Measurements from ENCODE around the gene ELAVL1.

The ELAVL1 gene

DNA sequence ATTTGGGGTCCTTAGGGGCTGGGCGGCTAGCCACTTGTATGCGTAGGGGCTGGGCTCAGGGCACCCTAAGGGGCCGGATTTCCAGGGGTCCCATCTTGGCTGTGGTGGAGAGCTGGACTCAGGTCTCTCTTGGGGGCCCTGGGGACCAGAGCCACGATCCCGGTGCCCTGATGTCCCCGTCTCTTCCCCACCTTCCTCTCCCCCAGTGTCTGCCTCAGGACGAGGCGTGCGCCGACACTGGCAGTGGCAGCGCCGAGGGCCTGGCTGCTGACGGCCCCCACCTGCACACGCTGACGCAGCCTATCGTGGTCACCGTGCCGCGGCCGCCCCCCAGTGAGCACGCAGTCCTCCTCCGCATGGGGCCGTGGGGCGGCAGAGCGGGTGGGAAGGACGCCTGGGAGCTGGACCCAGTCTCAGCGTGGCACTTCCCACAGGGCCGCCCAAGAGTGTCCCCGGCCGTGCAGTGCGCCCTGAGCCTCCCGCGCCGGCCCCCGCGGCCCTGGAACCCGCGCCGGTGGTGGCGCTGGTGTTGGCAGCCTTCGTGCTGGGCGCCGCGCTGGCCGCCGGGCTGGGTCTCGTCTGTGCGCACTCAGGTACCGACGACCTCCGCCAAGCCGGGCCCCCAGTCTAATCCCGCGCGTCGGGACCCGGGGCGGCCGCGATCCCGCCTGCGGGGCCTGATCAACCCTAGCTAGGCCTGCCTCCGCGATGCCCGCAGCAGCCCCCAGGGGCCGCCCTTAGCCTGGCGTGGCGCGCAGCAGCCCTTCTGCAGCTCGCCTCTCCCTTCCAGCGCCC is 88.0 kb downstream of the ELAVL1 start:
- Histone ChIP-seq H3K9me3 (ENCODE audit: control insufficient read depth, low read length) (no peaks in the 10 kb centered on the region), H3K27me3 (replicated peaks; ENCODE audit: control insufficient read depth, insufficient read depth, low read length) (no peaks in the 10 kb centered on the region)
- DNase-seq (ENCODE audit: low read depth), result peak; percentile 88

DNA sequence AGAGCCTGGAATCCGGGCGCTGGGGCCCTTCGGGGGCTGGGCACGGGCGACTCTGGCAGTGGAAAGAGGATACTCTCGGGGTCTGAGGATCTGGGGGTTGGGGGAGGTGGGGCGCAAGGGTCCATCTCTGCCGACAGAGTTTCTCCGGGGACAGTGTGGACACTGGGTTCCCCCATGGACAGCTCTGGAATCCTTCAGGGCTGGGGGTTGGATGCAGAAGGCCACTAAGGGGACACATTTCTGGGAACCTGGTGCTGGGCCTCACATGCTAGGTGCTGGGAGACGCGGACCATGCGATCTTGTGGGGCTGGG is 88.5 kb downstream of the ELAVL1 start:
- Histone ChIP-seq H3K27me3 (replicated peaks; ENCODE audit: control insufficient read depth, insufficient read depth, low read length) (no peaks in the 10 kb centered on the region), H3K36me3 (ENCODE audit: control insufficient read depth, insufficient read depth, low read length, severe bottlenecking) (peaks cover 8% of the 10 kb centered on the region), H3K4me1 (ENCODE audit: control insufficient read depth, insufficient read depth, low read length) (peaks cover 18% of the 10 kb centered on the region), H3K9ac (ENCODE audit: low read length) (no peak overlapping the region), H3K4me3 (ENCODE audit: low read length) (peak overlapping the region; percentile 55), H3K9me3 (ENCODE audit: control insufficient read depth, low read length) (no peaks in the 10 kb centered on the region)
- no peak for DNase-seq (ENCODE audit: low read depth)

More for the DNA sequence above, 88.0 kb downstream of the ELAVL1 start:
- Histone ChIP-seq H3K4me3 (ENCODE audit: low read length) (peak overlapping the region; percentile 55), H3K36me3 (ENCODE audit: control insufficient read depth, insufficient read depth, low read length, severe bottlenecking) (peaks cover 9% of the 10 kb centered on the region), H3K9ac (ENCODE audit: low read length) (peak overlapping the region; percentile 52), H3K4me1 (ENCODE audit: control insufficient read depth, insufficient read depth, low read length) (peaks cover 21% of the 10 kb centered on the region)

DNA sequence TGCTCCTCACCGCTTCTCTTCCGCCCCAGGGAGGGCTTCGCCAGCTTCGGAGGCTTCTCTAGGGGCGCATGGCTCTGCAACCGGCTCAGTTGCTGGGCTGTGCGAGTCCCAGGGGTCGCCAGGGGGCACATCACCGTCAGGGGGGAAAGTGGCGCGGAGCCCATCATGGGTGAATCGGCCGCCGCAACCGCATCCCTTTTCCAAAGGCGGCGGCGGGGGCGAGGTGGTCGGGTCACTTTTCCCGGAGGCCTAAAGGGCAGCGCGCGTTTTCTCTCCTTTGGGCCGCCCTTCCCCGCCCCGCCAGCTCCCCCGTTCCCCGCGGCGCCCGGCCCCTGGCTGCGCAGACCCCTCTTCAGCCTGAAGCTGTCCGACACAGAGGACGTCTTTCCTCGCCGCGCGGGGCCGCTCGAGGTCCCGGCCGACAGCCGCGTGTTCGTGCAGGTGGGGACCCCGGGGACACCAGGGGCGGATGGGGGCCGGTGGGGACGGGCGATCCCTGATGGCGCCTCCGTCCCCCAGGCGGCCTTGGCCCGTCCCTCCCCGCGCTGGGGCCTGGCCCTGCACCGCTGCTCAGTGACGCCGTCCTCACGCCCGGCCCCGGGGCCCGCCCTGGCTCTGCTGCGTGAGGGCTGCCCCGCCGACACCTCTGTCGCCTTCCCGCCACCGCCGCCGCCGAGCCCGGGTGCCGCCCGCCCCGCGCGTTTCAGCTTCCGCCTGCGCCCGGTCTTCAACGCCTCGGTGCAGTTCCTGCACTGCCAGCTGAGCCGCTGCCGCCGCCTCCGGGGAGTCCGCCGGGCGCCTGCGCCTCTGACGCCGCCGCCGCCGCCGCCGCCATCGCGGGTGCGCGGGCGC is 89.1 kb downstream of the ELAVL1 start:
- peak overlapping the region; percentile 51 for H3K9ac ChIP-seq (ENCODE audit: low read length)
- H3K9me3 ChIP-seq (ENCODE audit: control insufficient read depth, low read length), result no peaks in the 10 kb centered on the region
- H3K27me3 ChIP-seq (replicated peaks; ENCODE audit: control insufficient read depth, insufficient read depth, low read length), result no peaks in the 10 kb centered on the region
- DNase-seq (ENCODE audit: low read depth), result peak; percentile 79
- H3K4me1 ChIP-seq (ENCODE audit: control insufficient read depth, insufficient read depth, low read length), result peaks cover 12% of the 10 kb centered on the region
- no peak overlapping the region for H3K4me3 ChIP-seq (ENCODE audit: low read length)
- H3K36me3 ChIP-seq (ENCODE audit: control insufficient read depth, insufficient read depth, low read length, severe bottlenecking), result peaks cover 13% of the 10 kb centered on the region

DNA sequence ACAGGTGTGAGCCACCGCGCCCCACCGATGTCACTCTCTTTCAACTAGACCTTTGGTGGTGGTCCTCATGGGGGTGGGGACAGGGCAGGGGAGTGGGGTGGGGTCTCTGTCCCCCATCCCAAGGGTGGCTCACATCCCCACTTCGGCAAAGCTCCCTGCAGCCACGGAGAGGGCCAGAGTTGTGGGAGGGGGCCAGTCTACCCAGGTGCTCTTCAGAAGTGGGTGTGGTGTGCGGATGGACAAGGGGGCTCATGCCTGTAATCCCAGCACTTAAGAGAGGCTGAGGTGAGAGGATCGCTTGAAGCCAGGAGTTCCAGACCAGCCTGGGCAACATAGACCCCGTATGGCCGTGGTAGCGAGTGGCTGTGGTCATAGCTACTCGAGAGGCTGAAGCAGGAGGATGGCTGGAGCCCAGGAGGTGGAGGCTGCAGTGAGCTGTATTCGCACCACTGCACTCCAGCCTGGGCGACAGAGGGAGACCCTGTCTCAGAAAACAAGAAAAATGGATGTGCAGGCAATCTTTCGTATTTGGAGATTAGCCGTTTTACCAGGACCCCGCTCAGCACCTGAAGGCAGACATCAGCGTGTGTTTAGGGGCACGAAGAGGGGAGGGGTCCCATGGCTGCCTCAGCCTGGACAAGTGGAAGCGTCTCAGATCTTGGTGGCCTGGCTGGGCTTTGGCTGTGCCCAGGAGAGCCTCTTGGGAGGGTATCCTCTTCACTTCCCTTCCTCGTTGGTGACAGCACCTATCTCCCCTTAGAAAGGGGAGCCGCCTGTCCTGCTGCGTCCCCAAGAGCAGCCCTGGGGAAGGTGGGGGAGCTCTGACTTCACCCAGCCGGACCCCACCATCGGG is 90.0 kb downstream of the ELAVL1 start:
- no peak for DNase-seq (ENCODE audit: low read depth)
- Histone ChIP-seq H3K9ac (ENCODE audit: low read length) (peak overlapping the region; percentile 51), H3K36me3 (ENCODE audit: control insufficient read depth, insufficient read depth, low read length, severe bottlenecking) (peaks cover 22% of the 10 kb centered on the region), H3K9me3 (ENCODE audit: control insufficient read depth, low read length) (no peaks in the 10 kb centered on the region), H3K4me1 (ENCODE audit: control insufficient read depth, insufficient read depth, low read length) (peaks cover 11% of the 10 kb centered on the region), H3K4me3 (ENCODE audit: low read length) (no peak overlapping the region), H3K27me3 (replicated peaks; ENCODE audit: control insufficient read depth, insufficient read depth, low read length) (no peaks in the 10 kb centered on the region)

DNA sequence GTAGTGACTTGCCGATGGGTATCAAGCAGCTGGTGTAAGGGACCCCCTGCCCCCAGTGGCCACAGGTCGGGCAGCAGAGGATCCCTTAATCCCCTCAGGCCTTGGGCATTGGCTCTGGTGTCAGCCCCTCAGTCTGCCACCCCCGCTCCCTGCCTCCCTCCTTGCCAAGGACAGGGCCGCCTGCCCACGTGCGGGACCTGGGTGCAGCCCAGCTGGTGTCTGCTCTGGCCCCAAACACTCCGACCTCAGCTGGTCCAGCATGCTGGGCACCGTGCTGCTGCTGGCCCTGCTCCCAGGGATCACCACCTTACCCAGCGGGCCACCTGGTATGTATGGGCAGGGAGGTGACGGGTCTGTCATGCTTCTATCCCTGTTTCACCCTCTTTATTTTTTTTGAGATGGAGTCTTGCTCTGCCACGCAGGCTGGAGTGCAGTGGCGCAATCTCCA is 90.8 kb downstream of the ELAVL1 start, which contains the start of gene TGFBR3L:
TGFBR3L (plus strand) TSS at position 233 of the 448 bp plus-strand sequence.
- H3K36me3 ChIP-seq (ENCODE audit: control insufficient read depth, insufficient read depth, low read length, severe bottlenecking), result peaks cover 29% of the 10 kb centered on the region
- no peaks in the 10 kb centered on the region for H3K9me3 ChIP-seq (ENCODE audit: control insufficient read depth, low read length)
- DNase-seq (ENCODE audit: low read depth), result no peak
- no peak within 1 kb of the TSS for H3K4me3 ChIP-seq (ENCODE audit: low read length)
- H3K4me1 ChIP-seq (ENCODE audit: control insufficient read depth, insufficient read depth, low read length), result peaks cover 8% of the 10 kb centered on the region
- peak within 1 kb of the TSS; percentile 51 for H3K9ac ChIP-seq (ENCODE audit: low read length)
- no peaks in the 10 kb centered on the region for H3K27me3 ChIP-seq (replicated peaks; ENCODE audit: control insufficient read depth, insufficient read depth, low read length)

DNA sequence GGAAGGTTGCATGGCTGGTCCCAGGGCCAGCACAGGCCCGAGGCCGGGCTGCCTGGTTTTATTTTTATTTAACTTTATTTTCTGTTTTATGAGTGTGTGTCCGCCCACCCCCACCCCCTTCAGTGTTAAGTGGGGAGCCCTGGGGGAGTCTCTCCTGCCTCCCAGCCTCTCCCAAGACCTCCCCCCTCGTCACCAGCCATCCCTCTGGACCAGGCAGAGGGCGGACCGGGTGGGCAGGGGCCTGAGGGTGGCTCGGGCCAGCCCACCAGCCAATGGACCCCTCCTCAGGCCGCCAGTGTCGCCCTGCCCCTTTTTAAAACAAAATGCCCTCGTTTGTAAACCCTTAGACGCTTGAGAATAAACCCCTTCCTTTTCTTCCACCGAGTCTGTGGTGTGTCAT is 91.3 kb downstream of the ELAVL1 start:
- no peak overlapping the region for H3K9ac ChIP-seq (ENCODE audit: low read length)
- no peak overlapping the region for H3K4me3 ChIP-seq (ENCODE audit: low read length)
- DNase-seq (ENCODE audit: low read depth), result no peak
- no peaks in the 10 kb centered on the region for H3K27me3 ChIP-seq (replicated peaks; ENCODE audit: control insufficient read depth, insufficient read depth, low read length)
- no peaks in the 10 kb centered on the region for H3K9me3 ChIP-seq (ENCODE audit: control insufficient read depth, low read length)
- H3K36me3 ChIP-seq (ENCODE audit: control insufficient read depth, insufficient read depth, low read length, severe bottlenecking), result peaks cover 29% of the 10 kb centered on the region
- peaks cover 6% of the 10 kb centered on the region for H3K4me1 ChIP-seq (ENCODE audit: control insufficient read depth, insufficient read depth, low read length)

DNA sequence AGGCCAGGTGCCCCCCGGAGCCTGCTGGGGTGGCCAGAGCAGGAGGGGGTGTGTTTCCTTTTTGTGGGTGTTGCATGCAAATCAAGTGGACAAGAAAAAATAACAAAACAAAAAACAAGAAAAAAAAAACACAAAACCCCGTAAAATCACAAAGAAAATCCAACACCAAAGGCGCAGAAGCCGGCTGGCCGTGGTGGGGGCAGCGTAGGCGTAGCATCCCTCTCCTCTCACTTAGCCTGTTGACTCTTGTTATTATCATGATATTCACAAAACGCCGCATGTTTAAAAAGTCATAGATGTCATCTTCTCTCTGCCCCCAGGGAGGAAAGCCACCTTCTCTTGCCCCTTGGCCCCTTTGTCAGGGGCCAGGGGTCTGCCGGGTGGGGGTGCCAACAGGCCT is 91.8 kb downstream of the ELAVL1 start:
- no peak for DNase-seq (ENCODE audit: low read depth)
- no peaks in the 10 kb centered on the region for H3K27me3 ChIP-seq (replicated peaks; ENCODE audit: control insufficient read depth, insufficient read depth, low read length)
- H3K9ac ChIP-seq (ENCODE audit: low read length), result no peak overlapping the region
- H3K36me3 ChIP-seq (ENCODE audit: control insufficient read depth, insufficient read depth, low read length, severe bottlenecking), result peaks cover 29% of the 10 kb centered on the region
- peaks cover 6% of the 10 kb centered on the region for H3K4me1 ChIP-seq (ENCODE audit: control insufficient read depth, insufficient read depth, low read length)
- no peak overlapping the region for H3K4me3 ChIP-seq (ENCODE audit: low read length)
- no peaks in the 10 kb centered on the region for H3K9me3 ChIP-seq (ENCODE audit: control insufficient read depth, low read length)

DNA sequence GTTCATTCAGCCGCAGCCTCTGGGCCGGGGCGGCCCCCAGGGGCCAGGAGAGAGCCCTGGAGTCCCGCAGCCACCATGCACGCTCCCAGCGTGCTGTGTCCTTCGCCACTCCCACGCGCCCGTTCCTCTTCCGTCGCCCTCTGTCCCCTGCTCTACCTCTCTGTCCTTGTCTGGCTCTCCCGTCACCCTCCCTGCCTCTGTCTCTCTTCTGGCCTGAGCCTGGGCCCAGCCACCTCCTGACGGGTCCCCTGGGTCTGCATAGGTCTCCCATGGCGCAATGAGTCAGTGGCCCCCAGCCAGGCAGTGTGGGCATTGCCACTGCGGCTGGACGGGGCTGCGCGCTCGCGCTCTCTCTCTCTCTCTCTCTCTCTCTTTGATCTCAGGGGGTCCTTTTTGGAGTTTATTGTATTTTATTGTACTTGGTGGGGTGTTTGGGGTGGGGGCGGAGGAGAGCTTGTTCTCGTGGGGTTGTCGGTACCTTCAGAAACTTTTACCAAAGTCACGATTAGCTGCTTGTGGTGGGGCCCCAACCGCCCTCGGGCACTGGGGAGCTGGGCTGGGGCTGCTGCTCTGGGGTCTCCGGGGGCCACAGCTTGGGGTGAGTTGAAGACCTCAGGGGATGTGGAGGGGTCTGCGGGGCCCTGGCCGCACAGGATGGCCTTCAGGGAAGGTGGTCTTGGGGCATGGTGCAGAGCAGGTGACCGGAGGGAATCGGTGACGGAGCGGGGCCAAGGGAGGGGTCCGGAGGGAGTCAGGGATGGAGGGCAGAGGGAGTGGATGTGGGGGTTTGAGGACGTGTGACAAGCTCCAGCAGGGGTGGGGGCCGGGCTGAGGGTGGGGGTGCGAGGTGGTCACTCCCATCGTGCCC is 92.5 kb downstream of the ELAVL1 start:
- Histone ChIP-seq H3K9ac (ENCODE audit: low read length) (no peak overlapping the region), H3K9me3 (ENCODE audit: control insufficient read depth, low read length) (no peaks in the 10 kb centered on the region), H3K4me3 (ENCODE audit: low read length) (no peak overlapping the region), H3K4me1 (ENCODE audit: control insufficient read depth, insufficient read depth, low read length) (peaks cover 6% of the 10 kb centered on the region), H3K27me3 (replicated peaks; ENCODE audit: control insufficient read depth, insufficient read depth, low read length) (no peaks in the 10 kb centered on the region), H3K36me3 (ENCODE audit: control insufficient read depth, insufficient read depth, low read length, severe bottlenecking) (peaks cover 29% of the 10 kb centered on the region)
- no peak for DNase-seq (ENCODE audit: low read depth)

DNA sequence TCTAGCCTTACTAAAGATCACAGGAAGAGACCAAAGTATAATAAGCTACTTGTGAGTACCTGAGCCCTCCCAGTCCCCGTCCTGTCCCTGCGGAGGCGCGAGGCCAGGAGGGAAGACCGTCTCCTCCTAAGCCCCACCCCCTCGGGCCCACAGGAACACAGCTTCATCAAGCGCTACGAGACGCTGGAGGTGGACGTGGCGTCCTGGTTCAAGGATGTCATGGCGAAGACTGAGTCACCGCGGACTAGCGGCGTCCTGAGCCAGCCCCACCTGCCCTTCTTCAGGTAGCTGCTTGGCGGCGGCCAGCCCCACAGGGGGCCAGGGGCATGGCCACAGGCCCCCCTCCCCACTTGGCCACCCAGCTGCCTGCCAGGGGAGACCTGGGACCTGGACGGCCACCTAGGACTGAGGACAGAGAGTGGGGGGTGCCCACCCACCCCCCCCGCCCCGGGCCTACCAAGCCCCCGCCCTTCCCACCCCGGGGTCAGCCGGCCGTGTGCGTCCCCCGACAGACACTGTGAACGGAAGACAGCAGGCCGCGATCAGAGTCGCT is 93.2 kb downstream of the ELAVL1 start:
- DNase-seq (ENCODE audit: low read depth), result no peak
- H3K9ac ChIP-seq (ENCODE audit: low read length), result no peak overlapping the region
- no peaks in the 10 kb centered on the region for H3K9me3 ChIP-seq (ENCODE audit: control insufficient read depth, low read length)
- no peak overlapping the region for H3K4me3 ChIP-seq (ENCODE audit: low read length)
- H3K27me3 ChIP-seq (replicated peaks; ENCODE audit: control insufficient read depth, insufficient read depth, low read length), result no peaks in the 10 kb centered on the region
- H3K36me3 ChIP-seq (ENCODE audit: control insufficient read depth, insufficient read depth, low read length, severe bottlenecking), result peaks cover 29% of the 10 kb centered on the region
- H3K4me1 ChIP-seq (ENCODE audit: control insufficient read depth, insufficient read depth, low read length), result peaks cover 6% of the 10 kb centered on the region

DNA sequence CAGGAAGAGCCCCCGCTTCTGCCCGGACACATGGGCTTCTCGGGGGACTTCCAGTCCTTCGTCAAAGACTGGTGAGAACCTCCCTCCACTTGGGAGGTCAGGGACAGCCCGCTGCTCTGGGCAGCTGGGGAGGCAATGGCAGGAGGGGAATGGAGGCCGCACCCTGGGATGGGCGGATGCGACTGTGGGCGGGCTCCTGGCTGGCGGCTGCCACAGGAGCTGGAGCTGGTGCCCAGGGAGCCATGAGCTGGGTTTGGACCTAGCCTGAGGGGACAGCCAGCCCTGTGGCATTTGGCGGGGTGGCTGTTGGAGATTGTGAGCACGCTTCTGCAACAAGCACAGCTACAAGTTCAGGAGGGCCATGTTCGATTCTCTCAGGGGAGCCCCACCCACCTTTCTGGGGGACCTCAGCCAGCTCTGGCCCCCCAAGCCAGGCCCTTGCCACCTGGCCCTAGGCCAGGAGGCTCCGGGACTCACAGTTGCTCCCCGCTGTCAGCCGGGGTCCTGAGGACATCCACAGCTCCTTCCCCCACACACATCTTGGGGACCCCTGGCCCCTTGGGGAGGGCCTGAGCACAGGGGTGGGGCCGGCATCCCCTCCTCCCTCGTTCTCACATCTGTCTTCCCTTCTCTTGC is 93.8 kb downstream of the ELAVL1 start:
- H3K9me3 ChIP-seq (ENCODE audit: control insufficient read depth, low read length), result no peaks in the 10 kb centered on the region
- H3K27me3 ChIP-seq (replicated peaks; ENCODE audit: control insufficient read depth, insufficient read depth, low read length), result no peaks in the 10 kb centered on the region
- H3K36me3 ChIP-seq (ENCODE audit: control insufficient read depth, insufficient read depth, low read length, severe bottlenecking), result peaks cover 29% of the 10 kb centered on the region
- H3K4me1 ChIP-seq (ENCODE audit: control insufficient read depth, insufficient read depth, low read length), result peaks cover 6% of the 10 kb centered on the region
- no peak for DNase-seq (ENCODE audit: low read depth)
- H3K9ac ChIP-seq (ENCODE audit: low read length), result no peak overlapping the region
- H3K4me3 ChIP-seq (ENCODE audit: low read length), result no peak overlapping the region

Data from adipocyte (in vitro differentiated cells).